Adrenal gland (tissue), 5 donors: Measurements from ENCODE around the gene ZMYND10.

Source experiments
- POLR2A ChIP-seq, 2 donors: fragments of 450-650 bp; IDR thresholded peaks; one replicate each; pipeline ENCODE4 v1.6.1; 2017; ENCODE audit warnings: antibody characterized with exemption in 2 of 2, mild to moderate bottlenecking in 2 of 2, moderate library complexity in 1 of 2
- TF ChIP-seq, protein P1 (sequence below), 6 experiments: fragments of 450-650 bp in 4 of 6; fragments of 200-600 bp in 2 of 6; sonication (generic) in 1 of 6; IDR thresholded peaks; 1 replicate in 5 of 6; 2 replicates in 1 of 6; pipeline versions ENCODE4 v1.5.1 to v1.8.0; 2016 to 2021; ENCODE audit warnings: antibody characterized with exemption in 6 of 6, mild to moderate bottlenecking in 2 of 6, moderate library complexity in 1 of 6
- donor health status: DM: no; HTN: no; CAD: no.

DNA sequence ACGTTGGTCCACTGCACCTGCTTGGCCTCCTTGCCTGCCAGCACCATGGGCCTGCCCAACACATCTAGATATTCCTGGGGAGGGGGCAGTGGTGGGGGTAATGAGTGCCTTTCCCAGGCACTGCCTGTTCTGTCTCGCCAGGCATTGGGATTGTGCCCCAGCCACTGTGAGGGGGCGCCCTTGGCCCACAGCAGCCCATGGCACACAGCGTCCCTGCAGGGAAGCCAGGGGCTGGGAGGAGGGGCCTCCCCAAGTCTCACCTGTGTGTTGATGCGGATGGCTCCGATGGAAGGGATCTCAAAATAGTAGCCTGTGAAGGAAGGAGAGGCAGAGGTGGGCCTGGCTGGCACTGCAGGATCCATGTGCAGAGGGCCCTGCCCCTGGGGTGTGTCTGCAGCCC lies 32.5 kb upstream of the ZMYND10 start:
- no peak for TF ChIP-seq POLR2A (IDR thresholded peaks at IDR 0.05)
- TF ChIP-seq, protein P1, sequence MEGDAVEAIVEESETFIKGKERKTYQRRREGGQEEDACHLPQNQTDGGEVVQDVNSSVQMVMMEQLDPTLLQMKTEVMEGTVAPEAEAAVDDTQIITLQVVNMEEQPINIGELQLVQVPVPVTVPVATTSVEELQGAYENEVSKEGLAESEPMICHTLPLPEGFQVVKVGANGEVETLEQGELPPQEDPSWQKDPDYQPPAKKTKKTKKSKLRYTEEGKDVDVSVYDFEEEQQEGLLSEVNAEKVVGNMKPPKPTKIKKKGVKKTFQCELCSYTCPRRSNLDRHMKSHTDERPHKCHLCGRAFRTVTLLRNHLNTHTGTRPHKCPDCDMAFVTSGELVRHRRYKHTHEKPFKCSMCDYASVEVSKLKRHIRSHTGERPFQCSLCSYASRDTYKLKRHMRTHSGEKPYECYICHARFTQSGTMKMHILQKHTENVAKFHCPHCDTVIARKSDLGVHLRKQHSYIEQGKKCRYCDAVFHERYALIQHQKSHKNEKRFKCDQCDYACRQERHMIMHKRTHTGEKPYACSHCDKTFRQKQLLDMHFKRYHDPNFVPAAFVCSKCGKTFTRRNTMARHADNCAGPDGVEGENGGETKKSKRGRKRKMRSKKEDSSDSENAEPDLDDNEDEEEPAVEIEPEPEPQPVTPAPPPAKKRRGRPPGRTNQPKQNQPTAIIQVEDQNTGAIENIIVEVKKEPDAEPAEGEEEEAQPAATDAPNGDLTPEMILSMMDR (IDR thresholded peaks at IDR 0.05), result no peak
